Stomach smooth muscle (tissue), 2 donors: ENCODE data around the gene MPP7.

Experiments
- H3K27ac ChIP-seq: one replicate; pipeline ENCODE4 v1.7.0; 2013; ENCODE audit warnings: mild to moderate bottlenecking, low read length, inconsistent platforms
- H3K27me3 ChIP-seq, 2 donors: one replicate each; pipeline ENCODE4 v1.7.0; 2013; ENCODE audit warnings: low read length in 2 of 2; ENCODE audit not compliant: insufficient read depth in 2 of 2, control insufficient read depth in 1 of 2
- H3K36me3 ChIP-seq, 2 donors: one replicate each; pipeline ENCODE4 v1.7.0; 2013; ENCODE audit warnings: low read length in 2 of 2; ENCODE audit not compliant: control insufficient read depth in 2 of 2, insufficient read depth in 2 of 2
- H3K4me1 ChIP-seq: one replicate; pipeline ENCODE4 v1.7.0; 2013; ENCODE audit warnings: low read length; ENCODE audit not compliant: control insufficient read depth, insufficient read depth
- H3K4me3 ChIP-seq, 2 donors: one replicate each; pipeline ENCODE4 v1.7.0; 2013; ENCODE audit warnings: low read length in 2 of 2
- H3K9ac ChIP-seq, 2 donors: one replicate each; pipeline ENCODE4 v1.7.0; 2013; ENCODE audit warnings: low read length in 2 of 2, mild to moderate bottlenecking in 1 of 2
- H3K9me3 ChIP-seq, 2 donors: one replicate each; pipeline ENCODE4 v1.7.0; 2013; ENCODE audit warnings: low read length in 2 of 2; ENCODE audit not compliant: control insufficient read depth in 2 of 2
- donor health status: healthy.
- donor health status: Pancreatic carcinoma.

The MPP7 gene

DNA sequence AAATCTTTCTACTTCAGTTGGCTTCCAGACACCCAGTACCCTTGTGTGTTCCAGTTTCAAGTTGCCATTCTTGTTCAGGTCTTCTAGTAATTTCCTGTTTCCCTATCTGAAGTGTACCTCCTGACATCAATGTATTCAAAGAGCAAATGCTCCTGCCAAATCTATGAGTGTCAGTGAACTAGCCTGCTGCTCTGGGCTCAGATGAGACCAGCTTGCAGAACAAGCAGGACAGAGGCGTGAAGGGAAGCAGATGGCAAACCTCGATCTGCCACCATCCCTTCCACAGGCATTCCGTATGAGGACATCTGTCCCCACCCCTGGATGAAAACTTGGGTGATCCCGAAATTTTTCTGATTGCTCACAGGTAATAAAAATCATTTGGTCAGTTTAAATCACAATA lies 4.4 kb upstream of the MPP7 start:
- Histone ChIP-seq H3K4me1 (no peaks in the 10 kb centered on the region), H3K9me3 (no peaks in the 10 kb centered on the region), H3K9ac (no peak overlapping the region), H3K27me3 (no peaks in the 10 kb centered on the region), H3K27ac (no peak overlapping the region), H3K4me3 (no peak overlapping the region), H3K36me3 (no peaks in the 10 kb centered on the region)

DNA sequence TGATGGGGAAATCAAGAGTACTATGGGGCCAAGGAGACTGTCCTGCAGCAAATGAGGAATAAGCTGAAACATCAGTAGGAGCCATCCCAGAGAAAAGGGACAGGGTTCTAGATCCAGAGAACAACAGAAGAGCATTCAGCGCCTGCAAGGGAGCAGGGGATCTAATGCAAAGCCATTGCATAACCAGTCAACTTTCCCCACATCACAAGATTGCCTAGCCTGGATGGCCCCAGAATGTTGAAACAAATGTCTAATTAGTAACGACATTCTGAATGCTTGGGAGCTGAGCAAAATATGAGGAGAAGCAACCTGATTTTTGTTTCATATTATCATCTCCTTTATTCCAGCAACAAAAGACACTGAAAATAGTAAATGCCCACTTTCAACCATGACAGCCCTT lies 2.7 kb upstream of the MPP7 start:
- Histone ChIP-seq H3K27ac (no peak overlapping the region), H3K36me3 (no peaks in the 10 kb centered on the region), H3K9ac (no peak overlapping the region), H3K27me3 (no peaks in the 10 kb centered on the region), H3K4me3 (no peak overlapping the region), H3K4me1 (no peaks in the 10 kb centered on the region), H3K9me3 (no peaks in the 10 kb centered on the region)

DNA sequence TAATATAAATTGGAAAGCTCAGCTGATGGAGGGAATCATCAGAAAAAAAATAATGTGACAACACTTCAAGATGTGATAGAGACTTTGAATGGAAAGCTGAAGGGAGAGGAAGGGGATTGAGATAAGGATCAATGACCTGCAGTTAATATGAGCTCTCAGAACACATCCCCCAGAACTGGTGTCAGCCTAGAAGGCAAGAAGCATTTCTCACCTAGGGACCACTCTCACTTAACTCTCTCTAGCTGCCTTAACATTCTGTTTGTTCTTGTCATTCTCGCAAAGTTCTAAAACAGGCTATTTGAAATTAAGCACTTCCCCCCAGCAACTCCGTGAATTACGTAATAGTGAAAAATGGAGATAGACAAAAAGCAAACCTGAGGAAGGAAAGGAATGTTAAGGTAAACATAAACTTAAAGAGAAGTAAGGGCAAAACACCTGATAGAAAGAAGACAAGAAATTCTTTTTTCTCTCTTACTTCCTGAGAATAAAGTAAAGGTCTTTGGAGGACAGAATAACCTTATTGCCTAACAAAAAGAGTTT lies 1.2 kb upstream of the MPP7 start:
- no peaks in the 10 kb centered on the region for H3K27me3 ChIP-seq
- no peaks in the 10 kb centered on the region for H3K36me3 ChIP-seq
- no peaks in the 10 kb centered on the region for H3K4me1 ChIP-seq
- H3K9me3 ChIP-seq = no peaks in the 10 kb centered on the region
- H3K27ac ChIP-seq = no peak overlapping the region
- no peak overlapping the region for H3K4me3 ChIP-seq
- H3K9ac ChIP-seq = no peak overlapping the region

DNA sequence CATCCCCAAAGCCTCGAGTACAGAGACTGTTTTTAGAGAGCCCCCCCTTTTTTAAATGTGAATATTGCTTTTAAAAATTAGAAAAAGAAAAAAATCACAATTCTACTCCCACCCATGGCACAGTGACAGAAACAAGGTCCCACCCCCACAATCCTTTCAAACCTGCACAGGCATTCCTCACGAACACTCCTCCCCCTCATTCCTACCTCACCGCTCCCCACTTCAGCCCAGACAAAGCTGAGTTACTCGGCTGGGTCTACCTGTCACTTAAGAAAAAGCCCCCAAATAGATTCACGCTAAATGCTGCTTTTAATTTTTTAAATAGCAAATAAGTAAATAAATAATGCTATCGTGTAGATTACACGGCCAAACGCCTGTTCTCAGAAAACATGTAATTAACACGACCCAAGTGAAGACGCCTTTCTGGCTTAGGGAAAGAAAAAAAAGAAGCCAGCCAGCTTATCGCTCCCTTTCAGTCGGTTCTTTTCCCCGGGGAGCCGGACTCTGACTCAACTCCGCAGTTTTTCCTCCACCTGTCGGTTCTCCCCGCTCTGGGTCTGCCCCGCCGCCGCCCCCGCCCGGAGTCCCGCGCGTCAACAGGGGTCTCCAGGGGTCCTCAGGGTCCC lies 739 bp downstream of the MPP7 start:
- Histone ChIP-seq H3K4me3 (peak overlapping the region; percentile 78 to 82), H3K4me1 (no peaks in the 10 kb centered on the region), H3K36me3 (no peaks in the 10 kb centered on the region), H3K27me3 (no peaks in the 10 kb centered on the region), H3K9ac (peak overlapping the region; percentile 51 to 76), H3K9me3 (no peaks in the 10 kb centered on the region), H3K27ac (peak overlapping the region; percentile 69)

DNA sequence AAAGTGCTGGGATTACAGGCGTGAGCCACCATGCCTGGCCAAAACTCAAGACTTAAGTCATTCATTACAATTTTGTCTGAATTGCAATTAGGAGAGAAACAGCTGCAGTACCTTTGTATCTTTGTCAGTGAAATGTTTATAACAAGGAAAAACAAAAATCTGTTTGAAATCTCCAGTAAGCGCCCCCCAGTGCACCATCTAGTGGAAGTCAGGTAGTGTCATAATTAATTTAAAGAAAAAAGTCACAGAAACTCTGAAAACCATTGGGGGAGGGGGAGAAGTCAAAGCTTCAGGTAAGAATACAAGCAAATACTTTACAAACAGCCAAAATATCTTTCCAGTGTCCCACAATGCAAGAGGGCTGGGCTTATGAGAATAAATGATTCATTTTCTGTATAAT lies 2.8 kb downstream of the MPP7 start:
- H3K4me1 ChIP-seq = peaks cover 10% of the 10 kb centered on the region
- no peak overlapping the region for H3K9ac ChIP-seq
- H3K27me3 ChIP-seq = no peaks in the 10 kb centered on the region
- no peak overlapping the region for H3K27ac ChIP-seq
- H3K9me3 ChIP-seq = no peaks in the 10 kb centered on the region
- H3K36me3 ChIP-seq = no peaks in the 10 kb centered on the region
- H3K4me3 ChIP-seq = no peak overlapping the region

DNA sequence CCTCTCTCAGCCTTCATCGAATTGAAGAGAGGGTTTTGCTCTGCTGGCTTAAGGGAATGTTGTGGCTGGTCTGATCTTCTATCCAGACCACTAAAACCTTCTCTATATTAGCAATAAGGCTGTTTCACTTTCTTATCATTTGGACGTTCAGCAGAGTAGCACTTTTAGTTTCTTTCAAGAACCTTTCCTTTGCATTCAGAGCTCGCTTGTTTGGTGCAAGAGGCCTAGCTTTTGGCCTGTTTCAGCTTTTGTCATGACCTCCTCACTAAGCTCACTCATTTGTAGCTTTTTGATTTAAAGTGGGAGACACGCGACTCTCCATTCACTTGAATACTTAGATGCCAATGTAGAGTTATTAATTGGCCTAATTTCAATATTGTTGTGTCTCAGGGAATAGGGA lies 3.9 kb downstream of the MPP7 start:
- Histone ChIP-seq H3K36me3 (no peaks in the 10 kb centered on the region), H3K27ac (no peak overlapping the region), H3K4me1 (peaks cover 15% of the 10 kb centered on the region), H3K4me3 (no peak overlapping the region), H3K9me3 (no peaks in the 10 kb centered on the region), H3K27me3 (no peaks in the 10 kb centered on the region), H3K9ac (no peak overlapping the region)

DNA sequence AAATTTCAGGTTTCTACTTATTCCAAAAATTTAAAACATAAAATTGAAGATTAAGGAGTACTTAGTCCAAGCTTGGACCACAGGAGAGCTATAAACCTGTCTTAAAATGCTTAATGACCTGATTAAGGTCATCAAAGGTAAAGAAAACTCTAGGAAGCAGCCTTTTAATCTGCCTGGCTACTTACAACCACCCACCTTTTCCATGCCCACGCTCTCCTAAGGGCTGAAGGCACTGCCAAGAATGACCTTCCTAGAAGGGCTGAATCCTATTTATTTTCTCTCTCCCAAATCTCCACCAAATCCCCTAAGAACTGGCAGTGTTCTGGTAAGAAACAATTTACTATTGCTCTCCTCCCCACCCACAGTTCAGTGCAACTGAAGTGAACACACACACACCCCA lies 6.8 kb downstream of the MPP7 start:
- Histone ChIP-seq H3K9ac (peak overlapping the region; percentile 13 to 31), H3K4me3 (peak overlapping the region in 1 of 2 donors; percentile 31), H3K27ac (peak overlapping the region; percentile 50), H3K27me3 (no peaks in the 10 kb centered on the region), H3K36me3 (no peaks in the 10 kb centered on the region), H3K9me3 (no peaks in the 10 kb centered on the region), H3K4me1 (peaks cover 25% of the 10 kb centered on the region)

DNA sequence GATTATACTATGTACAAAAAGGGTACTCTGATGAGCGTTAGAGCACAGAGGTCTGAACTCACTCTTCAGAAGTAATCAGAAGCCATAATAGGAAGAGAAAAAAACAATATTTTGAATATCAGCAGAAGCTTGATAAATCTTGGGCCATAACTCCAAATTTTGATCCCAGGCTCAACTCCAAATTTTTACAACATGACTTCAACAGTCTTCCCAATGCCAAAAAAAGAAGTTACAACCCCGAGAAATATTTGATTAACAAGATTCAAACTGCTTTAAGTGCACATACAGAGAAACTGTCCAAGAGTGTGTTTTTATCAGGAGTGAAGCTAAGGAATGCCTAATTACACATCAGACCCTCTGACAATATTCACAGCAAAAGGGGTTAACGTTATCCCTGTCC lies 7.5 kb downstream of the MPP7 start:
- peak overlapping the region in 1 of 2 donors; percentile 14 for H3K9ac ChIP-seq
- H3K36me3 ChIP-seq = no peaks in the 10 kb centered on the region
- no peaks in the 10 kb centered on the region for H3K9me3 ChIP-seq
- H3K4me3 ChIP-seq = peak overlapping the region in 1 of 2 donors; percentile 44
- peaks cover 25% of the 10 kb centered on the region for H3K4me1 ChIP-seq
- H3K27ac ChIP-seq = peak overlapping the region; percentile 50
- no peaks in the 10 kb centered on the region for H3K27me3 ChIP-seq

DNA sequence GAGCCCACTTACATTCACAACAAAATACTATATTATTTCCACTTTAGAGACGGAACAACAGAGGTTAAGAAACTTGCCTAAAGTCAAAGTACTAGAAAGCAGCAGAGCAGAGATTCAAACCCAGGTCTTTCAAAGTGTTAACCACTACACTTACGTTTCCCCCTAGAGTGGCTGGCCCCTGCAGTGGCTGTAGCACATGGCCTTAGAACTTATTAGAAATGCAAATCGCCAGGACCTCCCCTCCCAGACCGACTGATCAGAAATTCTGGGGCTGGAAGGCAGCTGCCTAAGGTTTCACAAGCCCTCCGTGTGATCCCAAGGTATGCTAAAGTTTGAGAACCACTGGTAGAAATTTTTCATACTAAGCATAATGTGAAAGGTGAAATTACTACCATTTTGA lies 8.1 kb downstream of the MPP7 start:
- Histone ChIP-seq H3K9me3 (no peaks in the 10 kb centered on the region), H3K4me3 (peak overlapping the region in 1 of 2 donors; percentile 44), H3K36me3 (no peaks in the 10 kb centered on the region), H3K4me1 (peaks cover 25% of the 10 kb centered on the region), H3K27me3 (no peaks in the 10 kb centered on the region), H3K27ac (peak overlapping the region; percentile 50), H3K9ac (peak overlapping the region in 1 of 2 donors; percentile 7)

DNA sequence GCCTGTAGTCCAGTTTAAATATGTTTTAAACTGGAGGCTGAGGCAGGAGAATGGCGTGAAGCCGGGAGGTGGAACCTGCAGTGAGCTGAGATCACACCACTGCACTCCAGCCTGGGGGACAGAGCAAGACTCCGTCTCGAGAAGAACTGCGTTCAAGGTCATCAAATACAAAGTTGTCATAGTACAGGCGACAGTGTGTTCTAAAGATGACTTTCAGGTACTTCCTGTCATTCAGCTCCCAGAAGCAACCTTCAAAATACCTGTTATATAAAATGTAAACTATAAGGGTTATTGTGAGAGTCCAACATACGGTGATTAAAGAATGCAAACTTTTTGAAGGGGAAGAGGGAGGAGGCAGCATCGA lies 8.7 kb downstream of the MPP7 start:
- H3K27ac ChIP-seq = no peak overlapping the region

More for the DNA sequence above, 8.7 kb downstream of the MPP7 start:
- no peaks in the 10 kb centered on the region for H3K27me3 ChIP-seq
- peaks cover 25% of the 10 kb centered on the region for H3K4me1 ChIP-seq
- no peak overlapping the region for H3K9ac ChIP-seq
- H3K9me3 ChIP-seq = no peaks in the 10 kb centered on the region
- H3K4me3 ChIP-seq = no peak overlapping the region
- H3K36me3 ChIP-seq = no peaks in the 10 kb centered on the region
